ENCODE measurements around the gene GPHN.
A peak's percentile ranks its signal among the peaks of the same experiment; 100 is the strongest.
"Not testable (repeated sequence)": the region's sequence is repeated elsewhere in the genome, so short reads cannot be mapped to it uniquely, and the experiment has no call there.

GPHN gene

GRCh38 chr14:66502836-66503235, 5.1 kb upstream of the GPHN start:
- DNase-seq (ENCODE audit: low spot score), result not testable (repeated sequence)

DNA sequence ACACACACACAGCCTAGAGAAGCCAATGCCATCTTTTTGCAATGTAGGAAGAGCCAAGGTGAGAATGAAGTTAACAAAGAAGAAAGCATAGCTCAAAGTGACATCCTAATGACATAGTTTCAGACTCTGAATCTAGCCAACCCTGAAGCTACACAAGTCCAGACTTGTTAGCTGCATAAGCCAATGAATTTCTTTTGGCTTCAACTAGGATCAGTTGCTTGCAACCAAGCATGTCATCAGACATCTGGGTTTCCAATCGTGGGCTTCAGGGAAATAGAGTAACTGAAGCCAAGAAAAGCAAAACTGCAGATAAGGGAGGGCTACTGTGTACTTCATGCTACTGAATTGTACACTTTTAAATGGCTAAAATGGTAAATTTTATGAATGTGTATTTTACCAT, 4.4 kb upstream of the GPHN start:
- no peak for DNase-seq (ENCODE audit: low spot score)

- DNase-seq (ENCODE audit: low spot score), result no peak
These were observed 696 bp upstream of the GPHN start for GRCh38 chr14:66507181-66507721.

- no peak for DNase-seq (ENCODE audit: low spot score)
These were observed 549 bp downstream of the GPHN start for GRCh38 chr14:66508547-66508845.

DNA sequence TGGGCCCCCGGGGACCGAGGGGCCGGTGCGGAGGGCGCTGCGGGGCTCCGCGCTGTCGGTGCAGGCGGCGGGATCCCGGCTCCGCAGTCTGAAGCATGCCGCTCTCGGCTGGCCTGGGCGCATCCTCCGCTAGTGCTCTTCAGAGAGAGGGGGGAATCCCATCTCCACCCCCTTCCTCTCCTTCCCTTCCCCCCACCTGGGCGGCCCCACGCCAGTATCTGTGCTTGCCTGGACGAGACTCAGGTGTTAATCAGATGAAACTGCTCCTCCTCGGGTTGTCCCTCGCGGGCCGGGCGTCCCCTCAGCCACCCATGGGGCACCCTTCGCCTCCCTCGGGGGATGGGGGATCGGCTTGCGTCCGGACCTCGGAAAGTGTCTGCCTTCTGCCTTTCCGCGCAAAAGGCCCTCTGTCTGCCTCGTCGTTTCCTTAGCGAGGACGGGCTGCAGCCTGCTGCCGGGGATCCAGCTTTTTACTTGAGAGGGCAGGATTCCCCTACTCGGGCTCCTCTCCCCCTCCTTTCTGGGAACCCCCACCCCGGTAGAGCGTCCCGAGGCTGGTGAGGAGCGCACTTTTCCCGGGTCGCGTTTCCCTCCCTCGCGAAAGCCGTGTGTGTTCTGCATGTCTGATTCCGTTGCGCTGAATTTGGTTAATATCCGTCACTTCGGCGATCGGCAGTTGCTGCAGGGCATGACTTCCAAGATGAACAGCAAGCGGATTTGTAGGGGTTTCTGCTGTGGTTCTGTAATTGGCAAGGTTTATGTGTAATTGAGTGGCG, 1.1 kb downstream of the GPHN start:
- DNase-seq (ENCODE audit: low spot score), result peak; percentile 34

DNA sequence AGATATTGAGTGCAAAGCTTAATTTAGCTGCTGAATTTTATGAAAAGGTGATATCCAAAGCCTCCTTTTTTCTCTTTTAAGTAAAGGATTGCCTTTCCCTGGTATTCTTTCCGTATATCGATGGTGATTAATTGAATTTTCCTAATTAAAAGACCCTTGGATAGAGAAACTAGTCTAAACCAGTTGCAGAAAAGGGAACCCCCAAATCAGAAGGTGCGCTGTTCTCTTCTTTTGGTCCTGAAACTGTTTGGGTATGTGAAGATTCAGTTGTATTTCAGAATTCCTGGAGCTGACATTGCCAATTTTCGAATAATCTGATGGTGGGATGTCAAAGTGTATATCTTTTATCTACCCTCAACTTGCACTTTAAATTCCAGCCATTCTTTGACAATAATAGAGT, 1.9 kb downstream of the GPHN start:
- DNase-seq (ENCODE audit: low spot score), result no peak

GRCh38 chr14:66511849-66512248, 3.9 kb downstream of the GPHN start:
- DNase-seq (ENCODE audit: low spot score), result no peak

DNA sequence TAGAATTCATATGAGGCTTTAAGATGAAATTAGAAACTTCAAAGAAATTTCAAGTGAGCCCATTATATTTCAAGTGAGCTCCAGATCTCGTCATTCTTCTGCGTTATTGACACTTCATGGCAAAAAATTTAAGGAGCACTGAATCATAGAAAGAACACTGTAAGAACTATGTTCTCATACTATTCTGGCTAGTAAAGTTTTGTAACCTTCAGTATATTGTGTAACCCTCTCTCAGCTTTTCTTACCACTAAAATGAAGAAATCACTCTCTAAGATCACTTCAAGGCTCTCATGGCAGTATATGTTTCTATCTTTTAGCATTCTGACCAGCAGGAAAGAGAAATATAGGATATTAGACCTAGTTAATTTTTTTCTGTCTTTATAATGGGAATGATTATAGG, 6.3 kb downstream of the GPHN start:
- DNase-seq (ENCODE audit: low spot score), result no peak

DNA sequence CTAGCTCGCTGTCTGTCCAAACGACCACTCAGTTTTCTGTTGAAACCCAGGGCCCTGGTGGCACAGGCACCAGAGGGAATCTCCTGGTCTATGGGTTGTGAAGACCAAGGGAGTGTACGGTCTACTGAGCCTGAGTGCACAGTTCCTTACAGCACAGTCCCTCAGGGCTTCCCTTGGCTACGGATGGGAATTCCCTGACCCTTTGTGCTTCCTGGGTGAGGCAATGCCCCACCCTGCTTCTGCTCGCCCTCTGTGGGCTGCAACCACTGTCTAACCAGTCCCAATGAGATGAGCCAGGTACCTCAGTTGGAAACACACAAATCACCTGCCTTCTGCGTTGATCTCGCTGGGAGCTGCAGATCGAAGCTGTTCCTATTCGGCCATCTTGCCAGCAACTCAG, 22.6 kb downstream of the GPHN start:
- DNase-seq (ENCODE audit: low spot score), result no peak

- peak; percentile 44 for DNase-seq (ENCODE audit: low spot score)
These were observed 31.1 kb downstream of the GPHN start for GRCh38 chr14:66539034-66539433.

- no peak for DNase-seq (ENCODE audit: low spot score)
These were observed 32.1 kb downstream of the GPHN start for GRCh38 chr14:66540038-66540437.

DNA sequence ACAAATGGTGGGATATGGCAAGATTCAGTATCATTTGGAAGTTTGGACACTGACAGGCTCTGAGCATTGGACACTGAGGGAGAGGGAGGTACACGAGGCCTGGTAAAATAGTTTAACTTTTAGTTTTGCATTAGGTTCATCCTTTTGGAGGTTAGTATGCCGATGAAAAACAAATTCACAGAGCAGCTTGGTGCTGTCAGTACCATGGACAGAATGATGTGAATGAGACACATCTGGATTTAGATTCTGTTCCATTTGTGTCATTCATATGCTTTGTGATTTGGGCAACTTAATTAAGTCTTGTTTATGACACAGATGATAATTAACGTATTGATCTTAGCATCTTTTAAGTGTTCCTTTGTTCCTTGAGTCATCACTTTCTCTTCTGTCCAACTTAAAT, 33.7 kb downstream of the GPHN start:
- DNase-seq (ENCODE audit: low spot score), result no peak

GRCh38 chr14:66543996-66544395, 36.0 kb downstream of the GPHN start:
- DNase-seq (ENCODE audit: low spot score), result no peak

DNA sequence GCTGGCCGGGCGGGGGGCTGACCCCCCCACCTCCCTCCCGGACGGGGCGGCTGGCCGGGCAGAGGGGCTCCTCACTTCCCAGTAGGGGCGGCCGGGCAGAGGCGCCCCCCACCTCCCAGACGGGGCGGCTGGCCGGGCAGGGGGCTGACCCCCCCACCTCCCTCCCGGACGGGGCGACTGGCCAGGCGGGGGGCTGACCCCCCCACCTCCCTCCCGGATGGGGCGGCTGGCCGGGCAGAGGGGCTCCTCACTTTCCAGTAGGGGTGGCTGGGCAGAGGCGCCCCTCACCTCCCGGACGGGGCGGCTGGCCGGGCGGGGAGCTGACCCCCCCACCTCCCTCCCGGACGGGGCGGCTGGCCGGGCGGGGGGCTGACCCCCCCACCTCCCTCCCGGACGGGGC, 37.2 kb downstream of the GPHN start:
- not testable (repeated sequence) for DNase-seq (ENCODE audit: low spot score)

DNA sequence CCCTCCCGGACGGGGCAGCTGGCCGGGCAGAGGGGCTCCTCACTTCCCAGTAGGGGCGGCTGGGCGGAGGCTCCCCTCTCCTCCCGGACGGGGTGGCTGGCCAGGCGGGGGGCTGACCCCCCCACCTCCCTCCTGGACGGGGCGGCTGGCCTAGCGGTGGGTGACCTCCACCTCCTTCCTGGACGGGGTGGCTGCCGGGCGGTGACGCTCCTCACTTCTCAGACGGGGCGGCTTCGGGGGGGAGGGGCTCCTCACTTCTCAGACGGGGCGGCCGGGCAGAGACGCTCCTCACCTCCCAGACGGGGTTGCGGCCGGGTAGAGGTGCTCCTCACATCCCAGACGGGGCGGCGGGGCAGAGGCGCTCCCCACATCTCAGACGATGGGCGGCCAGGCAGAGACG, 37.8 kb downstream of the GPHN start:
- DNase-seq (ENCODE audit: low spot score), result not testable (repeated sequence)

- no peak for DNase-seq (ENCODE audit: low spot score)
These were observed 55.8 kb downstream of the GPHN start for GRCh38 chr14:66563731-66564130.

DNA sequence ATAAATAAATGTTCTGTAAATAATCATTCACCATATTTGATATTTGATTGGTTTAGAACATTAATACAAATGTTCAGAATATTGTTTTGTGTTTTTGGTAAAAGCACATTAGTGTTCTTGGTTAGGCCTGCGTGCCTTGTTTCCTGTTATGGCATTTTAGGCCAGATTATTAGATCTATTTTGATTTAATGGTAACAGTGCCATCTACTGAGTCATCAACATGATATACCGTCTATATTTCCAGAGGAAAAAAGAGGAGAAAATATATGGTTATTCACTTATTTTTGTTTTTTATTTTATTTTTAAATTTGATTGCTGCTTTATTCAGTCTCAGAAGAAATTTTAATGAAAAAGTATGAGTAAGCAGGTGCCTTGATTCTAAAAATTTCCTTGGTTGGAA, 60.3 kb downstream of the GPHN start:
- no peak for DNase-seq (ENCODE audit: low spot score)

GRCh38 chr14:66572826-66573225, 64.9 kb downstream of the GPHN start:
- DNase-seq (ENCODE audit: low spot score), result no peak

DNA sequence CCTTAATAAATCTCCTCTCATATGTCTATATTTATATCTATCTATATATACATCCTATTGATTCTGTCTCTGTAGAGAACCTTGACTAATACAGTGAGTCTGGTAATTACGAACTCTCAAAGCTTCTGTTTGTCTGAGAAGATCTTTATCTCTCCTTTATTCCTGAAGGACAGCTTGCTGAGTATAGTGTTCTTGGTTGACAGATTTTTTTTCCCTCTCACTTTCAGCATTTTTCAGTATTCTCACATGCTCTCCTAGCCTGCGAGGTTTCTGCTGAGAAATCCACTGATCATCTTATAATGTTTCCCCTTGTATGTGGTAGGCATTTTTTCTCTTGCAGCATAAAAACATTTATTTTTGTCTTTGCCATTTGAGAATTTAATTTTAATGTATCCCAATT, 67.1 kb downstream of the GPHN start:
- DNase-seq (ENCODE audit: low spot score), result no peak

DNA sequence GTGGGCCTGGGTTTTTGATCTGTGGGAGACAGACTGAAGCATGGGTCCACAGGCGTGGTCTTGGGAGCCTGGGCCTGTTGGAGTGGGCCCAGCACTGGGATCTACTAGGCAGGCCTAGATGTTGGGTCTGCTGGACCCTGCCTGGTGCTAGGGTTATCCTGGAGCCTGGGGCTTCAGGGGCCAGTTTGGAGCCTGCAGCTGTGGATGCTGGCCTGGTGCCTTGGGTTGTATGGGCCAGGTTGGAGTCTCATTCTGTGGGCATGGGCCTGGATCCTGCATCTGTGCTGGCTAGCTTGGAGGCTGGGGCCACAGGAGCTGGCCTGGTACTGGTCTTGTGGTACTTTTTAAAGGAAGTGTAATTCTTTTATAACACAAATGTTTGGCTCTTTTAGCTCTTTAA, 68.0 kb downstream of the GPHN start:
- DNase-seq (ENCODE audit: low spot score), result no peak

- not testable (repeated sequence) for DNase-seq (ENCODE audit: low spot score)
These were observed 79.8 kb downstream of the GPHN start for GRCh38 chr14:66587753-66588152.

DNA sequence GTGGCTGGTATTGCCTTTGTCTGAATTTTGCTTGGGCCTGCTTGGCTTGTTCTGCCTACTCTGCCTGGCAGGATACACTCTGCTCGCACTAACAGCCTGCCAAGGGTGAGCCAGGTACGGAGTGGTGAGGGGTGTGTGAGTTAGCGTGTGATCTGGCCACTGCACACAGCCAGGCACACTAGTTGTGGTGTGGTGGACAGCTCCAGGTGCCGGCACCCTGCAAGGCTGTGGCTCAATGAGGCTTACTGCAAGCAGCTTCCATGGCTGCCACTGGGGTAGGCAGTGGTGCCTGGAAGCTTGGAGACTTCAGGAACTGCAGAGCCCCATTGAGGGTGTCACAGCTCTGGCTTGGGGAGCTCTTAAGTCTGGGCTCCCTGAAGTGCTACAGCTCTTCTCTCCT, 87.4 kb downstream of the GPHN start:
- no peak for DNase-seq (ENCODE audit: low spot score)

DNA sequence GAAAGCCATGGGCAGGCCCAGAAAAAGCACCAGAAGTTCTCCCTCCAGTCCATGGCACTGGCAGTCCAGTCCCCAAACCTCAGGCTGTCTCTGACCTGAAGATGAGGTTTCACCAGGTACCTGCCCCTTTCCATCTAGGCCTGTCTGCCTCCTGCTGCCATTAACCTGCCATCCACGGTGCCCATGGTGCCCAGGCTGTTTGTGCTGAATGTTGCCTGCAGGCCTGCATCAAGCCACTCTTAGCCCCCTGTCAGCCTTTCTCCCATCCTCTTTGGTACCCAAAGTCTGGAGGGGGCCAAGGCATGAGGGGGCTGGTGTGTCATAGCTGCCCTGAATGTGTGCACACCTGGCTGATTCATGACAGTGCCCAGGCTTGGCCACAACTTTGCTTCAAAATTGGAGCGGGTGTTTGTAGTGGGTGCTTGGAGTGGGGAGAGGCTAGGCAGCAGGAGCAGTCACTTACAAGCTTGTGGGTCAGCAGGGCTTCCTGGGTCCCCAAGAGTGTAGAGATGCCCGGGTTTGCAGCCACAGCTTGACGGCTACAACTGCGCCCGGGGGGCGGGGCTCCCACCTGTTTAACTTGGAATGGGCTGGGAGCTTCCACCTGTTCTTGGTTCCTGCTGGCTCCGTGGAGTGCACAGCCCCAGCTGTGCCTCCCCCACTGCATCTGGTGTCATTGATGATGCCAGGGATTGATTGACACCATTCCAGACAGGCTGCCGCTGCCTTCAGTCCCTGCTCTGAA, 88.5 kb downstream of the GPHN start:
- DNase-seq (ENCODE audit: low spot score), result no peak

DNA sequence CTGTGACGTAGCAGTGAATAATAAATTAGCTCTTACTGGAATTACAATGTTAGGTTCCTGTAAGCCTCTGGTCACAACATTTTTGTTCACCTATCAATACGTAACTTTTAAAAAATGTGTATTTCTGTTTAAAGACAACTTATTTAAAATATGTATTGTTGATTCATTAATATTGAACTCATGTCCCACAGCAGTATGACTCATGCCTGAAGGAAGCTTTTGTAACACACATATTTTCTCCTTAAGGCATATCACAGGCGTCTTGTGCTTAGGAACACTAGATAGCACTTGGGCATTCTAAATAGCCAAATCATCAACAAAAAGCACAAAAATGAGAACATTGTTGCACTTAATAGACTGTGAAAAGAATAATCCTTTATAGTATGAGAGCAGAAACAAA, 92.5 kb downstream of the GPHN start:
- no peak for DNase-seq (ENCODE audit: low spot score)
